WI38 (cell line): Measurements from ENCODE around the gene ENO3.
A peak's percentile ranks its signal among the peaks of the same experiment; 100 is the strongest.

ENCODE experiments used
- H3K4me3 ChIP-seq: 2 replicates; pipeline ENCODE4 v1.5.1; 2011; ENCODE audit warnings: low read depth, mild to moderate bottlenecking, control low read depth, low read length
- CTCF ChIP-seq: IDR thresholded peaks from 2 replicates; pipeline ENCODE4 v1.5.1; 2012; ENCODE audit warnings: low read depth, mild to moderate bottlenecking, control low read depth, low read length

The ENO3 gene

GRCh38 chr17:4998027-4998731, 47.3 kb downstream of the ENO3 start:
- TF ChIP-seq CTCF, result no peak
- H3K4me3 ChIP-seq, result peak overlapping the region; percentile 93

GRCh38 chr17:4998732-4999429, 48.0 kb downstream of the ENO3 start:
- peak overlapping the region; percentile 93 for H3K4me3 ChIP-seq
- no peak for TF ChIP-seq CTCF

- TF ChIP-seq CTCF, result no peak
- H3K4me3 ChIP-seq, result peak overlapping the region; percentile 93
Observed at GRCh38 chr17:4999430-5000093, 48.6 kb downstream of the ENO3 start.

- H3K4me3 ChIP-seq, result no peak overlapping the region
- TF ChIP-seq CTCF, result no peak
Observed at GRCh38 chr17:5000237-5000639, 49.3 kb downstream of the ENO3 start.

- no peak overlapping the region for H3K4me3 ChIP-seq
- no peak for TF ChIP-seq CTCF
Observed at GRCh38 chr17:5002121-5002788, 51.3 kb downstream of the ENO3 start.

- H3K4me3 ChIP-seq, result no peak overlapping the region
- TF ChIP-seq CTCF, result no peak
Observed at GRCh38 chr17:5003214-5003867, 52.4 kb downstream of the ENO3 start.
